Measurements from ENCODE around the gene ADAM30.
A peak's percentile ranks its signal among the peaks of the same experiment; 100 is the strongest.

Gene ADAM30

GRCh38 chr1:119906927-119907652, 10.8 kb upstream of the ADAM30 start:
- no peak for ATAC-seq

GRCh38 chr1:119903443-119903835, 7.1 kb upstream of the ADAM30 start:
- no peak for ATAC-seq

- ATAC-seq: no peak
Observed at GRCh38 chr1:119902775-119903442, 6.6 kb upstream of the ADAM30 start.

GRCh38 chr1:119898981-119899720, 2.8 kb upstream of the ADAM30 start:
- ATAC-seq: no peak

- ATAC-seq: no peak
Observed at GRCh38 chr1:119898530-119898929, 2.2 kb upstream of the ADAM30 start.

- no peak for ATAC-seq
Observed at GRCh38 chr1:119895102-119895501, 1.2 kb downstream of the ADAM30 start.

- no peak for ATAC-seq
Observed at GRCh38 chr1:119893827-119894700, 2.3 kb downstream of the ADAM30 start.

GRCh38 chr1:119893238-119893791, 3.0 kb downstream of the ADAM30 start:
- peak; percentile 32 to 33 for ATAC-seq

- no peak for ATAC-seq
Observed at GRCh38 chr1:119891386-119891785, 4.9 kb downstream of the ADAM30 start.

GRCh38 chr1:119888476-119888875, 7.8 kb downstream of the ADAM30 start:
- no peak for ATAC-seq

GRCh38 chr1:119887427-119887826, 8.9 kb downstream of the ADAM30 start:
- no peak for ATAC-seq

- peak in 1 of 2 donors; percentile 35 for ATAC-seq
Observed at GRCh38 chr1:119885903-119886783, 10.2 kb downstream of the ADAM30 start.

- ATAC-seq: no peak
Observed at GRCh38 chr1:119884711-119885110, 11.6 kb downstream of the ADAM30 start.

GRCh38 chr1:119883826-119884225, 12.5 kb downstream of the ADAM30 start:
- no peak for ATAC-seq

GRCh38 chr1:119882132-119883049, 13.9 kb downstream of the ADAM30 start:
- ATAC-seq: no peak

GRCh38 chr1:119879510-119880434, 16.5 kb downstream of the ADAM30 start:
- no peak for ATAC-seq

- ATAC-seq: no peak
Observed at GRCh38 chr1:119878171-119878570, 18.1 kb downstream of the ADAM30 start.

- no peak for ATAC-seq
Observed at GRCh38 chr1:119874186-119874585, 22.1 kb downstream of the ADAM30 start.
